Measurements from ENCODE around the gene SAPCD2. TPM values are rescaled to one million over a fixed set of nuclear protein-coding genes. Genes with fewer than 3 reads are reported as not detected.

SAPCD2 gene
- total RNA-seq, 1 experiment from 2014 or later = 41.1 TPM

DNA sequence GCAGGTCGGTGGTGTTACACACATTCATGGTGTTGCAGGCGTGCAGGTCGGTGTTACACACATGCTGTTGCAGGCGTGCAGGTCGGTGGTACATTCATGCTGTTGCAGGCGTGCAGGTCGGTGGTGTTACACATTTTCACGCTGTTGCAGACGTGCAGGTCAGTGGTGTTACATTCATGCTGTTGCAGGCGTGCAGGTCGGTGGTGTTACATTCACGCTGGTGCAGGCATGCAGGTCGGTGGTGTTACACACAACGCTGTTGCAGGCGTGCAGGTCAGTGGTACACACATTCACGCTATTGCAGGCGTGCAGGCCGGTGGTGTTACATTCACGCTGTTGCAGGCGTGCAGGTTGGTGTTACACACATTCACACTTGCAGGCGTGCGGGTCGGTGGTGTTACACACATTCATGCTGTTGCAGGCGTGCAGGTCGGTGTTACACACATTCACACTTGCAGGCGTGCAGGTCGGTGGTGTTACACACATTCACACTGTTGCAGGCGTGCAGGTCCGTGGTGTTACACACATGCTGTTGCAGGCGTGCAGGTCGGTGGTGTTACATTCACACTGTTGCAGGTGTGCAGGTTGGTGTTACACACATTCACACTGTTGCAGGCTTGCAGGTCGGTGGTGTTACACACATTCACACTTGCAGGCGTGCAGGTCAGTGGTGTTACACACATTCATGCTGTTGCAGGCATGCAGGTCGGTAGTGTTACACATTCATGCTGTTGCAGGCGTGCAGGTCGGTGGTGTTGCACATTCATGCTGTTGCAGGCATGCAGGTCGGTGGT lies 33.0 kb upstream of the SAPCD2 start:
- H3K9me3 Mint-ChIP-seq (ENCODE audit: low read depth, unreplicated experiment) = no peaks in the 10 kb centered on the region
- TF ChIP-seq, protein P1, sequence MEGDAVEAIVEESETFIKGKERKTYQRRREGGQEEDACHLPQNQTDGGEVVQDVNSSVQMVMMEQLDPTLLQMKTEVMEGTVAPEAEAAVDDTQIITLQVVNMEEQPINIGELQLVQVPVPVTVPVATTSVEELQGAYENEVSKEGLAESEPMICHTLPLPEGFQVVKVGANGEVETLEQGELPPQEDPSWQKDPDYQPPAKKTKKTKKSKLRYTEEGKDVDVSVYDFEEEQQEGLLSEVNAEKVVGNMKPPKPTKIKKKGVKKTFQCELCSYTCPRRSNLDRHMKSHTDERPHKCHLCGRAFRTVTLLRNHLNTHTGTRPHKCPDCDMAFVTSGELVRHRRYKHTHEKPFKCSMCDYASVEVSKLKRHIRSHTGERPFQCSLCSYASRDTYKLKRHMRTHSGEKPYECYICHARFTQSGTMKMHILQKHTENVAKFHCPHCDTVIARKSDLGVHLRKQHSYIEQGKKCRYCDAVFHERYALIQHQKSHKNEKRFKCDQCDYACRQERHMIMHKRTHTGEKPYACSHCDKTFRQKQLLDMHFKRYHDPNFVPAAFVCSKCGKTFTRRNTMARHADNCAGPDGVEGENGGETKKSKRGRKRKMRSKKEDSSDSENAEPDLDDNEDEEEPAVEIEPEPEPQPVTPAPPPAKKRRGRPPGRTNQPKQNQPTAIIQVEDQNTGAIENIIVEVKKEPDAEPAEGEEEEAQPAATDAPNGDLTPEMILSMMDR (IDR thresholded peaks at IDR 0.05; ENCODE audit: unreplicated experiment) = no peak
- peaks cover 19% of the 10 kb centered on the region for H3K36me3 Mint-ChIP-seq (ENCODE audit: insufficient read depth, unreplicated experiment)
- H3K4me1 Mint-ChIP-seq (ENCODE audit: low read depth, unreplicated experiment) = no peaks in the 10 kb centered on the region
- H3K4me3 Mint-ChIP-seq (ENCODE audit: low read depth, unreplicated experiment) = no peak overlapping the region
- DNase-seq = no peak
- no peaks in the 10 kb centered on the region for H3K27me3 Mint-ChIP-seq (ENCODE audit: unreplicated experiment)
- no TSS peak for BruUV-seq (replicated peaks)
- intact Hi-C loops (cut with micrococcal nuclease; ENCODE audit: unreplicated experiment) = no loop called here
- no peak overlapping the region for H3K27ac Mint-ChIP-seq (ENCODE audit: unreplicated experiment)
- CTCF ChIA-PET = no interaction called here

DNA sequence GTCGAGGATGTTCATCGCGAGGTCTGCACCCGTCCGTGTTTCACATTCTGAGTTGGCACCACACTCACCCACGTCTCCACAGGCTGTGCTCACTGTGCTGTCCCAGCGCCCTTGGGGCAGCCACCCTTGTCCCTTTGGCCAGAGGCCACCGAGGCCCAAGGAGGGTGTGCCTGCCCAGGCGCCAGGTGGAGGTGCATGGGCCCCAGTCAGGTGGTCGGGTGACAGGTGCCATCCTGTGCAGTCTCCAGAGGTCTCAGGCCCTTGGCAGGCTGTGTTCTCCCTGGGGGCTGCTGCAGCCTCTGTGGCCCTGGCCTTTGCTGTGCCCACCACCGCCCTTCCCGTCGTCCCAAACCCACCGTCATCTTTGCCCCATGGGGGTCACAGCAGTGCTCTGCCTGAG lies 28.9 kb upstream of the SAPCD2 start:
- Mint-ChIP-seq H3K4me1 (ENCODE audit: low read depth, unreplicated experiment) (no peaks in the 10 kb centered on the region), H3K9me3 (ENCODE audit: low read depth, unreplicated experiment) (no peaks in the 10 kb centered on the region), H3K27me3 (ENCODE audit: unreplicated experiment) (no peaks in the 10 kb centered on the region)

DNA sequence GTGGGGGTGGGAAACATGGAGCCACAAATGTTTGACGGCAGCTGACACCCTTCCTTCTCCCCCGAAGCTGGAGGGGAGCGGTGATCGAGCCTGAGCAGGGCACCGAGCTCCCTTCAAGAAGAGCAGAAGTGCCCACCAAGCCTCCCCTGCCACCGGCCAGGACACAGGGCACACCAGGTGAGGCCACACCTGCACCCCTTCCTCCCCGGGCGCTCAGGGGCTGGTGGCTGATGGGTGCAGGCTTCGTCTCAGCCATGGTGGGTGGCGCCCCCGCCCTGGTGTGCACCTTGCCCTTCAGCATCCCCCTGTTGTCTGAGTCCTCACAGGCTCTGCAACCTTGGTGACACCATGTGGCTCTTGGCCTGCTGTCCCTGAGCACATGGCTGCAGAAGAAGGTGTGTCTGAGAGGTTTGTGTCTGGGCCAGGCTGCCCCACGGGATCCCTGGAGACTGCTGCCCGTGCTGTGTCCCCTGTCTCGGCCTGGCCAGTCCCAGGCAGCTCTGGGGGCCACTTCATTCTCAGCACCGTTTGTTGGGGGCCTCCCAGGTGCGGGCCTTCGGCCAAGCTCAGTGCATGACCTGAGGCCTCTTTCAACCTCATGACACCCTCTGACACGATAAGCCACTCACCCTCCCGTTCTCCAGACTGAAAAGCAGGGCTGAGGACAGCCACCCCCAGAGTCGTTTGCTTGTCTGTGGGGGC lies 27.6 kb upstream of the SAPCD2 start:
- Mint-ChIP-seq H3K27ac (ENCODE audit: unreplicated experiment) (no peak overlapping the region), H3K4me1 (ENCODE audit: low read depth, unreplicated experiment) (no peaks in the 10 kb centered on the region), H3K9me3 (ENCODE audit: low read depth, unreplicated experiment) (no peaks in the 10 kb centered on the region), H3K27me3 (ENCODE audit: unreplicated experiment) (no peaks in the 10 kb centered on the region), H3K36me3 (ENCODE audit: insufficient read depth, unreplicated experiment) (peaks cover 18% of the 10 kb centered on the region), H3K4me3 (ENCODE audit: low read depth, unreplicated experiment) (no peak overlapping the region)
- intact Hi-C loops (cut with micrococcal nuclease; ENCODE audit: unreplicated experiment) = no loop called here
- CTCF ChIA-PET = no interaction called here
- BruUV-seq (replicated peaks) = no TSS peak
- TF ChIP-seq, protein P1 (IDR thresholded peaks at IDR 0.05; ENCODE audit: unreplicated experiment) = no peak
- no peak for DNase-seq

More for the DNA sequence above, 28.9 kb upstream of the SAPCD2 start:
- TF ChIP-seq, protein P1 (IDR thresholded peaks at IDR 0.05; ENCODE audit: unreplicated experiment) = no peak
- Mint-ChIP-seq H3K36me3 (ENCODE audit: insufficient read depth, unreplicated experiment) (peaks cover 22% of the 10 kb centered on the region), H3K27ac (ENCODE audit: unreplicated experiment) (no peak overlapping the region), H3K4me3 (ENCODE audit: low read depth, unreplicated experiment) (no peak overlapping the region)
- no TSS peak for BruUV-seq (replicated peaks)
- CTCF ChIA-PET = no interaction called here
- intact Hi-C loops (cut with micrococcal nuclease; ENCODE audit: unreplicated experiment) = no loop called here
- no peak for DNase-seq

DNA sequence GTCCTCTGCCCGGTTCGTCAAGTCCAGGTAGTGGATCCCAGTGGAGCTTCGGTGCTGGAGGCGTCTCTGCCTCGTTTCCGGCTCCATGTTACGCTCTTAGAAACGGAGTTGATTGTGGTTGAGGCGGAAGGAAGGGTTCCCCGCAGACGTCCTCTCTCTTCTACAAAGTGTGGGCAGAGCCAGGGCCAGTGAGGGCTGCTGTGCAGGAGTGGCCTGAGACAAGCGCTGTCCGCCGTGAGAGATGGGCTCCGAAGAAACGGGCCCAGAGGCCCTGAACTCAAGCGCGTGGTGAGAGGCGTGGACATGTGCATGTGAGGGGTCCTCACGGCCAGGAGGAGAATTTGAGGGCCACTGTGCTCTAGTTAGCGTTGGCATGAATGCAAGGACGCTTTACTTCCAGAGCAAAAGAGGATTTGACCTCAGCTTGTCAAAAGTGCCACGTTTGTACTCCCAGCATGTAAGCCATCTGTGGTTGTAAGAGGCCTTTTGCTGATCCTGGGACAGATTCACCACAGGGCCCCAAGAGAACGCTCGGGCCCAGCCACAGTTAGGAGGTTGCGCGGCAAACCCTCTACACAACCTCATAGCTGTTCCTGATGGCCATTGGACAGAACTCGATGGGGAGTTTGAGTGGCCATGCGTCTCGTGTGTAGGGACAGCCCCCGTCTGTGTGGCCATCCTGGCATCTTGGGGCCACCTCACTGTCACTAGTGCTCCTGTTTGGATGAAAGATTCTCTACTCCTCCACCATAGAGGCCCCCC lies 26.6 kb upstream of the SAPCD2 start:
- CTCF ChIA-PET = interaction anchor here (0.6 kb wide), 1 partner anchor 104 kb away, joined by 4 read pairs; no protein-coding TSS in a partner anchor
- Mint-ChIP-seq H3K4me3 (ENCODE audit: low read depth, unreplicated experiment) (no peak overlapping the region), H3K27me3 (ENCODE audit: unreplicated experiment) (no peaks in the 10 kb centered on the region), H3K4me1 (ENCODE audit: low read depth, unreplicated experiment) (no peaks in the 10 kb centered on the region), H3K27ac (ENCODE audit: unreplicated experiment) (no peak overlapping the region), H3K9me3 (ENCODE audit: low read depth, unreplicated experiment) (no peaks in the 10 kb centered on the region), H3K36me3 (ENCODE audit: insufficient read depth, unreplicated experiment) (peaks cover 18% of the 10 kb centered on the region)
- no peak for DNase-seq
- BruUV-seq (replicated peaks) = no TSS peak
- TF ChIP-seq, protein P1 (IDR thresholded peaks at IDR 0.05; ENCODE audit: unreplicated experiment) = no peak
- intact Hi-C loops (cut with micrococcal nuclease; ENCODE audit: unreplicated experiment) = no loop called here
